ENCODE measurements around the gene RNU2-63P.

- no peak for TF ChIP-seq POLR2A (IDR thresholded peaks at IDR 0.05)
- TF ChIP-seq, protein P1, sequence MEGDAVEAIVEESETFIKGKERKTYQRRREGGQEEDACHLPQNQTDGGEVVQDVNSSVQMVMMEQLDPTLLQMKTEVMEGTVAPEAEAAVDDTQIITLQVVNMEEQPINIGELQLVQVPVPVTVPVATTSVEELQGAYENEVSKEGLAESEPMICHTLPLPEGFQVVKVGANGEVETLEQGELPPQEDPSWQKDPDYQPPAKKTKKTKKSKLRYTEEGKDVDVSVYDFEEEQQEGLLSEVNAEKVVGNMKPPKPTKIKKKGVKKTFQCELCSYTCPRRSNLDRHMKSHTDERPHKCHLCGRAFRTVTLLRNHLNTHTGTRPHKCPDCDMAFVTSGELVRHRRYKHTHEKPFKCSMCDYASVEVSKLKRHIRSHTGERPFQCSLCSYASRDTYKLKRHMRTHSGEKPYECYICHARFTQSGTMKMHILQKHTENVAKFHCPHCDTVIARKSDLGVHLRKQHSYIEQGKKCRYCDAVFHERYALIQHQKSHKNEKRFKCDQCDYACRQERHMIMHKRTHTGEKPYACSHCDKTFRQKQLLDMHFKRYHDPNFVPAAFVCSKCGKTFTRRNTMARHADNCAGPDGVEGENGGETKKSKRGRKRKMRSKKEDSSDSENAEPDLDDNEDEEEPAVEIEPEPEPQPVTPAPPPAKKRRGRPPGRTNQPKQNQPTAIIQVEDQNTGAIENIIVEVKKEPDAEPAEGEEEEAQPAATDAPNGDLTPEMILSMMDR (IDR thresholded peaks at IDR 0.05 in 8 of 11, conservative IDR thresholded peaks at IDR 0.05 in 3 of 11) = no peak
- TF ChIP-seq POLR2AphosphoS5 (IDR thresholded peaks at IDR 0.05) = no peak
These were observed 19.8 kb downstream of the RNU2-63P start for GRCh38 chr2:87996570-87996969.
